ENCODE data around the gene PRKRIP1. TPM values are rescaled to one million over a fixed set of nuclear protein-coding genes. Genes with fewer than 3 reads are reported as not detected.

PRKRIP1 gene
- total RNA-seq, 1 experiment from 2014 or later, result 38.8 TPM

- no peak for TF ChIP-seq CTCF (conservative IDR thresholded peaks at IDR 0.05)
- no peak overlapping the region for H3K4ac ChIP-seq (ENCODE audit: low read depth, low read length)
- H4K20me1 ChIP-seq (ENCODE audit: control insufficient read depth, insufficient read depth, insufficient read length), result no peaks in the 10 kb centered on the region
- H4K91ac ChIP-seq (ENCODE audit: insufficient read length, low read depth, low read length), result no peak overlapping the region
- H2BK20ac ChIP-seq (ENCODE audit: low read depth, low read length, poor library complexity, severe bottlenecking), result no peak overlapping the region
- H3K4me2 ChIP-seq (ENCODE audit: insufficient read depth, insufficient read length, low read length), result no peak overlapping the region
- H3K14ac ChIP-seq (ENCODE audit: insufficient read depth, low read length), result no peak overlapping the region
- H2BK12ac ChIP-seq (ENCODE audit: insufficient read length, low read depth, low read length), result no peak overlapping the region
- H2BK5ac ChIP-seq (ENCODE audit: insufficient read length, low read length), result no peak overlapping the region
- no peak overlapping the region for H4K5ac ChIP-seq (ENCODE audit: insufficient read length, low read depth, low read length)
- no peak overlapping the region for H3K18ac ChIP-seq (ENCODE audit: insufficient read length, low read depth, low read length)
- no peak overlapping the region for H3K23ac ChIP-seq (ENCODE audit: insufficient read length, low read depth, low read length)
- H3T11ph ChIP-seq (ENCODE audit: low read length), result no peak overlapping the region
- H2AK5ac ChIP-seq (ENCODE audit: insufficient read length, low read length), result no peak overlapping the region
- no peak for DNase-seq
- H3K79me2 ChIP-seq (ENCODE audit: insufficient read depth, low read length), result no peaks in the 10 kb centered on the region
- H3K23me2 ChIP-seq (ENCODE audit: insufficient read length, low read depth, low read length, poor library complexity, severe bottlenecking), result no peaks in the 10 kb centered on the region
- H3K79me1 ChIP-seq (ENCODE audit: insufficient read depth, low read depth, low read length, poor library complexity, severe bottlenecking), result no peaks in the 10 kb centered on the region
- H3K27me3 ChIP-seq (ENCODE audit: insufficient read depth, low read length), result no peaks in the 10 kb centered on the region
- no peak overlapping the region for H3K4me3 Mint-ChIP-seq
- H3K9me3 ChIP-seq (ENCODE audit: control insufficient read depth, low read depth, low read length), result no peaks in the 10 kb centered on the region
- no peak overlapping the region for H2AFZ ChIP-seq (ENCODE audit: low read length)
- H3K27ac ChIP-seq (ENCODE audit: insufficient read length, low read depth, low read length), result no peak overlapping the region
- no peak overlapping the region for H3K9ac ChIP-seq (ENCODE audit: extremely low read depth, insufficient read length, low read length)
- no CpG with 5 or more reads among the region's 5 CpGs for WGBS (ENCODE audit: extremely low coverage, insufficient read length, low lambda C conversion rate)
- no peak overlapping the region for H2BK120ac ChIP-seq (ENCODE audit: low read depth, low read length, poor library complexity, severe bottlenecking)
- no peak overlapping the region for H3K56ac ChIP-seq (ENCODE audit: insufficient read length, low read depth, low read length)
- peaks cover 7 to 13% of the 10 kb centered on the region in 2 experiments for H3K9me3 Mint-ChIP-seq
- no peak overlapping the region for H2BK15ac ChIP-seq (ENCODE audit: low read depth, low read length)
- H4K8ac ChIP-seq (replicated peaks; ENCODE audit: insufficient read length, low read depth, low read length), result no peak overlapping the region
- H3K4me1 Mint-ChIP-seq, result no peaks in the 10 kb centered on the region
- peaks cover 35 to 83% (median 77%) of the 10 kb centered on the region in 3 experiments for H3K36me3 Mint-ChIP-seq (ENCODE audit: insufficient read depth in 1 of 3, low read depth in 3 of 3)
- H3K4me1 ChIP-seq (ENCODE audit: insufficient read depth, low read length), result no peaks in the 10 kb centered on the region
- H3K27ac Mint-ChIP-seq, result peak overlapping the region in 1 of 3 experiments; percentile 52; a peak in 1 of 7 replicates
- no peaks in the 10 kb centered on the region for H3K27me3 Mint-ChIP-seq (ENCODE audit: low read depth)
Measured at GRCh38 chr7:102413091-102413490, 16.9 kb downstream of the PRKRIP1 start.

All from H9 (cell line).